HG03571 (cell line): ENCODE data around the gene FARP1.
A peak's percentile ranks its signal among the peaks of the same experiment; 100 is the strongest.

Source experiments
- ATAC-seq: cut with Tn5 transposase; IDR thresholded peaks from one replicate; pipeline ENCODE4 v1.9.1; 2021; ENCODE audit not compliant: unreplicated experiment

Gene FARP1

GRCh38 chr13:98129059-98129746 is 13.7 kb upstream of the FARP1 start:
- no peak for ATAC-seq

GRCh38 chr13:98133946-98134345 is 8.9 kb upstream of the FARP1 start:
- peak; percentile 88 for ATAC-seq

GRCh38 chr13:98134901-98135300 is 8.0 kb upstream of the FARP1 start:
- ATAC-seq = no peak

GRCh38 chr13:98141091-98141490 is 1.8 kb upstream of the FARP1 start:
- no peak for ATAC-seq

- ATAC-seq = no peak
Measured at GRCh38 chr13:98141509-98142379, 1.1 kb upstream of the FARP1 start.

- peak; percentile 31 for ATAC-seq
Measured at GRCh38 chr13:98143157-98143553, 261 bp downstream of the FARP1 start.

- no peak for ATAC-seq
Measured at GRCh38 chr13:98143601-98144026, 720 bp downstream of the FARP1 start.

GRCh38 chr13:98144027-98144741 is 1.3 kb downstream of the FARP1 start:
- no peak for ATAC-seq

- ATAC-seq = no peak
Measured at GRCh38 chr13:98144801-98145350, 2.0 kb downstream of the FARP1 start.

GRCh38 chr13:98147521-98147920 is 4.6 kb downstream of the FARP1 start:
- no peak for ATAC-seq

- ATAC-seq = no peak
Measured at GRCh38 chr13:98150832-98151479, 8.1 kb downstream of the FARP1 start.

- no peak for ATAC-seq
Measured at GRCh38 chr13:98155475-98156109, 12.7 kb downstream of the FARP1 start.

GRCh38 chr13:98156259-98156658 is 13.4 kb downstream of the FARP1 start:
- no peak for ATAC-seq

GRCh38 chr13:98157188-98157587 is 14.3 kb downstream of the FARP1 start:
- ATAC-seq = no peak

GRCh38 chr13:98157609-98158008 is 14.7 kb downstream of the FARP1 start:
- no peak for ATAC-seq

GRCh38 chr13:98158172-98158899 is 15.4 kb downstream of the FARP1 start:
- ATAC-seq = no peak

- no peak for ATAC-seq
Measured at GRCh38 chr13:98162935-98163334, 20.0 kb downstream of the FARP1 start.

GRCh38 chr13:98169331-98169730 is 26.4 kb downstream of the FARP1 start:
- no peak for ATAC-seq

GRCh38 chr13:98171900-98172589 is 29.2 kb downstream of the FARP1 start:
- no peak for ATAC-seq
